ENCODE measurements around the gene NDUFS3. TPM values are rescaled to one million over a fixed set of nuclear protein-coding genes. Genes with fewer than 3 reads are reported as not detected.

NDUFS3 gene
- total and polyA plus RNA-seq, 10 of the 15 experiments (the other 5 are each of a cell fraction or from before 2014, with no cell fraction given), result 22.3 to 217 (median 125) TPM

DNA sequence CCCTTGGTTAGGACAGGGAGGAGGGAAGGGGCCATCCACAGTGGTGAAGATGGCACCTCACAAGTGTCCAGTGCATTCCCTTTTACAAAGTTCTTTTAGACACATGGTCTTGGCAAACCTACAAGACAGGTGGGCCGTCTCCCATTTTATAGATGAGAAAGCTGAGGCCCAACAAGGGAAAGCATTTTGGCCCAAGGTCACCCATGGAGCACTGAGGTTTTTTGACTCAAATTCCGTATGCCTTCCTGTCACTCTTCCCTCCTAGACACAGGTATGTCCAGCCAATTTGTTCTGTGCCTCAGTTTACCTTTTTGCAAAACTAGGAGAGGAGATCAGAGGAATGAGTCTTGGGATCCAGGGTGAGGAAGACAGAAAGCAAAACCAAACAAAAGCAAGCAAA is 14.1 kb downstream of the NDUFS3 start:
- H2AFZ ChIP-seq (ENCODE audit: control insufficient read depth, low read depth, low read length), result no peak overlapping the region
- H3K9ac ChIP-seq (ENCODE audit: control insufficient read depth, insufficient read depth, low read length), result no peak overlapping the region
- H3K4me3 ChIP-seq, result no peak overlapping the region
- TF ChIP-seq SPI1 (IDR thresholded peaks at IDR 0.05; ENCODE audit: borderline replicate concordance, insufficient read depth, low read depth, low read length) (no peak), RAD21 (IDR thresholded peaks at IDR 0.05; ENCODE audit: insufficient read depth, low read depth, low read length) (no peak)
- no peaks in the 10 kb centered on the region for H3K79me2 ChIP-seq (ENCODE audit: control insufficient read depth, insufficient read depth, low read length)
- DNase-seq (ENCODE audit: low read depth, low spot score) (no peak), FAIRE-seq (no peak), ATAC-seq (no peak)
- H3K4me2 ChIP-seq (ENCODE audit: control insufficient read depth, insufficient read depth), result no peak overlapping the region
- intact Hi-C loops (cut with micrococcal nuclease; ENCODE audit: unreplicated experiment) (no loop called here), in situ Hi-C loops (cut with MboI) (no loop called here)
- ChIA-PET POLR2A (no interaction called here), CTCF (no interaction called here), SMC1A (ENCODE audit: uncharacterized antibody, unreplicated experiment) (interaction anchor here (0.6 to 1.2 kb wide), 2 partner anchors 95 to 378 kb away, joined by 3 read pairs; no protein-coding TSS in a partner anchor), RAD21 (ENCODE audit: unreplicated experiment) (no interaction called here)
- H3K4me1 ChIP-seq (ENCODE audit: control insufficient read depth, insufficient read depth, low read length), result peaks cover 7% of the 10 kb centered on the region
- no peaks in the 10 kb centered on the region for H4K20me1 ChIP-seq (ENCODE audit: control insufficient read depth, insufficient read depth)
- H3K9me3 ChIP-seq (replicated peaks; ENCODE audit: control insufficient read depth, insufficient read depth, low read length), result no peaks in the 10 kb centered on the region
- H3K27me3 ChIP-seq (replicated peaks in 1 of 2; ENCODE audit: control insufficient read depth in 2 of 2, insufficient read depth in 2 of 2, low read length in 1 of 2), result peaks cover 3 to 23% of the 10 kb centered on the region in 2 experiments
- BruUV-seq (replicated peaks), result no TSS peak
- no peaks in the 10 kb centered on the region for H3K36me3 ChIP-seq (ENCODE audit: control insufficient read depth in 2 of 2, insufficient read depth in 2 of 2, low read length in 1 of 2)
- WGBS (ENCODE audit: insufficient coverage, insufficient replicate concordance, low lambda C conversion rate, missing lambda C conversion rate), result 42% methylated on average over 2 of the region's 2 CpGs
- H3K27ac ChIP-seq (ENCODE audit: control insufficient read depth, insufficient read depth), result no peak overlapping the region

DNA sequence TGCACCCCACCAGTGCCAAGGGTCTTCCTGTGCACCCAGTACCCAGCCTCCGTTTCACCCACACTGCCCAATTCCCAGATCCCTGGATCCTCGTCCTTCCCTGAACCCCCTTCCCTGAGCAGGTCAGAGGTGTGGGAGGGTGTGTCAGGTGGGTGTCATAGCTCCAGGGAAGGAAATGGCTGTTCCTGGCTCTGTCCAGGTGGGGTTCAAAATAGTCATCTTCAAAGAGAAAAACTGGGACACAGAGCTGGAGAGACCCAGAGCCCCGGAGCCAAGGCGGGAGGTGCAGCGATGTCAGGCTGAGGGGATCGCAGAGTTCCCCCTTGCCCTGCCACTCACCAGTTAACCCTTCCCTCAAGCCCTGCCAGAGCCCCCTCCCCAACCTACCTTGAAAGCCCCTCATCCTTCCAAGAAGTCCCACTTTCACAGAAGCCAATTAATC is 14.6 kb downstream of the NDUFS3 start:
- in situ Hi-C loops (cut with MboI) (no loop called here), intact Hi-C loops (cut with micrococcal nuclease; ENCODE audit: unreplicated experiment) (no loop called here)
- FAIRE-seq (no peak), DNase-seq (ENCODE audit: low read depth, low spot score) (no peak), ATAC-seq (no peak)
- Histone ChIP-seq H3K4me3 (no peak overlapping the region), H2AFZ (ENCODE audit: control insufficient read depth, low read depth, low read length) (no peak overlapping the region), H3K9ac (ENCODE audit: control insufficient read depth, insufficient read depth, low read length) (no peak overlapping the region), H3K4me2 (ENCODE audit: control insufficient read depth, insufficient read depth) (0 out of 2 replicates have a peak overlapping the region, but pooled peaks have one; percentile 17), H3K27ac (ENCODE audit: control insufficient read depth, insufficient read depth) (no peak overlapping the region), H3K36me3 (ENCODE audit: control insufficient read depth in 2 of 2, insufficient read depth in 2 of 2, low read length in 1 of 2) (no peaks in the 10 kb centered on the region), H3K4me1 (ENCODE audit: control insufficient read depth, insufficient read depth, low read length) (peaks cover 7% of the 10 kb centered on the region), H3K27me3 (replicated peaks in 1 of 2; ENCODE audit: control insufficient read depth in 2 of 2, insufficient read depth in 2 of 2, low read length in 1 of 2) (peaks cover 3 to 23% of the 10 kb centered on the region in 2 experiments), H4K20me1 (ENCODE audit: control insufficient read depth, insufficient read depth) (no peaks in the 10 kb centered on the region), H3K79me2 (ENCODE audit: control insufficient read depth, insufficient read depth, low read length) (no peaks in the 10 kb centered on the region), H3K9me3 (replicated peaks; ENCODE audit: control insufficient read depth, insufficient read depth, low read length) (no peaks in the 10 kb centered on the region)
- ChIA-PET CTCF (no interaction called here), RAD21 (ENCODE audit: unreplicated experiment) (no interaction called here), SMC1A (ENCODE audit: uncharacterized antibody, unreplicated experiment) (interaction anchor here (0.6 to 1.2 kb wide), 2 partner anchors 95 to 378 kb away, joined by 3 read pairs; no protein-coding TSS in a partner anchor), POLR2A (no interaction called here)
- WGBS (ENCODE audit: insufficient coverage, insufficient replicate concordance, low lambda C conversion rate, missing lambda C conversion rate), result 16% methylated on average over 6 of the region's 6 CpGs
- BruUV-seq (replicated peaks), result no TSS peak
- TF ChIP-seq, protein P1, sequence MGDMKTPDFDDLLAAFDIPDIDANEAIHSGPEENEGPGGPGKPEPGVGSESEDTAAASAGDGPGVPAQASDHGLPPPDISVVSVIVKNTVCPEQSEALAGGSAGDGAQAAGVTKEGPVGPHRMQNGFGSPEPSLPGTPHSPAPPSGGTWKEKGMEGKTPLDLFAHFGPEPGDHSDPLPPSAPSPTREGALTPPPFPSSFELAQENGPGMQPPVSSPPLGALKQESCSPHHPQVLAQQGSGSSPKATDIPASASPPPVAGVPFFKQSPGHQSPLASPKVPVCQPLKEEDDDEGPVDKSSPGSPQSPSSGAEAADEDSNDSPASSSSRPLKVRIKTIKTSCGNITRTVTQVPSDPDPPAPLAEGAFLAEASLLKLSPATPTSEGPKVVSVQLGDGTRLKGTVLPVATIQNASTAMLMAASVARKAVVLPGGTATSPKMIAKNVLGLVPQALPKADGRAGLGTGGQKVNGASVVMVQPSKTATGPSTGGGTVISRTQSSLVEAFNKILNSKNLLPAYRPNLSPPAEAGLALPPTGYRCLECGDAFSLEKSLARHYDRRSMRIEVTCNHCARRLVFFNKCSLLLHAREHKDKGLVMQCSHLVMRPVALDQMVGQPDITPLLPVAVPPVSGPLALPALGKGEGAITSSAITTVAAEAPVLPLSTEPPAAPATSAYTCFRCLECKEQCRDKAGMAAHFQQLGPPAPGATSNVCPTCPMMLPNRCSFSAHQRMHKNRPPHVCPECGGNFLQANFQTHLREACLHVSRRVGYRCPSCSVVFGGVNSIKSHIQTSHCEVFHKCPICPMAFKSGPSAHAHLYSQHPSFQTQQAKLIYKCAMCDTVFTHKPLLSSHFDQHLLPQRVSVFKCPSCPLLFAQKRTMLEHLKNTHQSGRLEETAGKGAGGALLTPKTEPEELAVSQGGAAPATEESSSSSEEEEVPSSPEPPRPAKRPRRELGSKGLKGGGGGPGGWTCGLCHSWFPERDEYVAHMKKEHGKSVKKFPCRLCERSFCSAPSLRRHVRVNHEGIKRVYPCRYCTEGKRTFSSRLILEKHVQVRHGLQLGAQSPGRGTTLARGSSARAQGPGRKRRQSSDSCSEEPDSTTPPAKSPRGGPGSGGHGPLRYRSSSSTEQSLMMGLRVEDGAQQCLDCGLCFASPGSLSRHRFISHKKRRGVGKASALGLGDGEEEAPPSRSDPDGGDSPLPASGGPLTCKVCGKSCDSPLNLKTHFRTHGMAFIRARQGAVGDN (IDR thresholded peaks at IDR 0.05), result no peak
- TF ChIP-seq CBFB (IDR thresholded peaks at IDR 0.05; ENCODE audit: low read depth) (no peak), SUZ12 (IDR thresholded peaks at IDR 0.05; ENCODE audit: unreplicated experiment) (no peak), CREB1 (IDR thresholded peaks at IDR 0.05; ENCODE audit: low read depth) (no peak), NFYA (IDR thresholded peaks at IDR 0.05; ENCODE audit: borderline replicate concordance, low read depth, low read length) (no peak), CHD1 (IDR thresholded peaks at IDR 0.05; ENCODE audit: low read depth, low read length) (no peak), HDAC2 (IDR thresholded peaks at IDR 0.05) (no peak)
- TF ChIP-seq, protein P2, sequence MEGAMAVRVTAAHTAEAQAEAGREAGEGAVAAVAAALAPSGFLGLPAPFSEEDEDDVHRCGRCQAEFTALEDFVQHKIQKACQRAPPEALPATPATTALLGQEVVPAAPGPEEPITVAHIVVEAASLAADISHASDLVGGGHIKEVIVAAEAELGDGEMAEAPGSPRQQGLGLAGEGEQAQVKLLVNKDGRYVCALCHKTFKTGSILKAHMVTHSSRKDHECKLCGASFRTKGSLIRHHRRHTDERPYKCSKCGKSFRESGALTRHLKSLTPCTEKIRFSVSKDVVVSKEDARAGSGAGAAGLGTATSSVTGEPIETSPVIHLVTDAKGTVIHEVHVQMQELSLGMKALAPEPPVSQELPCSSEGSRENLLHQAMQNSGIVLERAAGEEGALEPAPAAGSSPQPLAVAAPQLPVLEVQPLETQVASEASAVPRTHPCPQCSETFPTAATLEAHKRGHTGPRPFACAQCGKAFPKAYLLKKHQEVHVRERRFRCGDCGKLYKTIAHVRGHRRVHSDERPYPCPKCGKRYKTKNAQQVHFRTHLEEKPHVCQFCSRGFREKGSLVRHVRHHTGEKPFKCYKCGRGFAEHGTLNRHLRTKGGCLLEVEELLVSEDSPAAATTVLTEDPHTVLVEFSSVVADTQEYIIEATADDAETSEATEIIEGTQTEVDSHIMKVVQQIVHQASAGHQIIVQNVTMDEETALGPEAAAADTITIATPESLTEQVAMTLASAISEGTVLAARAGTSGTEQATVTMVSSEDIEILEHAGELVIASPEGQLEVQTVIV (IDR thresholded peaks at IDR 0.05; ENCODE audit: borderline replicate concordance, partially characterized antibody), result no peak
